ENCODE results near the gene DCBLD1.

Gene DCBLD1

DNA sequence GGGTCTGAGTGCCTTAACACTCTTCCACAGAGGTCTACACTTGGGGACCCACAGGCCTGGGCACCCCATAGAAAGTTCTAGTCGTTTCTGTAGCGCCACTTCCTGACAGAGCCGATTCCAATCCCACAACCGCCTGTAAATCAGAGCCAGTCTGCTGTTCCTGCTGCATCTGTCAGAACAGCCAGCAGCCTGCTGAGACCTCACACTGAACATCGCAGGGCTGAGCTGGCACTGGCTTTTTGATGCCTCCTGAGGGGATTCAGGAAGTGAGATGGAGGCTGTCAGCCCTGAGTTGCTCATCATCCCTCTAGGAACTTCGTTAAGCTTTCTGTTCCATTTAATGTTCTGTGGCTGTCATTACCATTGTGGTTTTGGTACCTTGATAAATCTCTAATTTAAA, 48.9 kb downstream of the DCBLD1 start:
- peak; percentile 61 for DNase-seq (ENCODE audit: low read depth)

DNA sequence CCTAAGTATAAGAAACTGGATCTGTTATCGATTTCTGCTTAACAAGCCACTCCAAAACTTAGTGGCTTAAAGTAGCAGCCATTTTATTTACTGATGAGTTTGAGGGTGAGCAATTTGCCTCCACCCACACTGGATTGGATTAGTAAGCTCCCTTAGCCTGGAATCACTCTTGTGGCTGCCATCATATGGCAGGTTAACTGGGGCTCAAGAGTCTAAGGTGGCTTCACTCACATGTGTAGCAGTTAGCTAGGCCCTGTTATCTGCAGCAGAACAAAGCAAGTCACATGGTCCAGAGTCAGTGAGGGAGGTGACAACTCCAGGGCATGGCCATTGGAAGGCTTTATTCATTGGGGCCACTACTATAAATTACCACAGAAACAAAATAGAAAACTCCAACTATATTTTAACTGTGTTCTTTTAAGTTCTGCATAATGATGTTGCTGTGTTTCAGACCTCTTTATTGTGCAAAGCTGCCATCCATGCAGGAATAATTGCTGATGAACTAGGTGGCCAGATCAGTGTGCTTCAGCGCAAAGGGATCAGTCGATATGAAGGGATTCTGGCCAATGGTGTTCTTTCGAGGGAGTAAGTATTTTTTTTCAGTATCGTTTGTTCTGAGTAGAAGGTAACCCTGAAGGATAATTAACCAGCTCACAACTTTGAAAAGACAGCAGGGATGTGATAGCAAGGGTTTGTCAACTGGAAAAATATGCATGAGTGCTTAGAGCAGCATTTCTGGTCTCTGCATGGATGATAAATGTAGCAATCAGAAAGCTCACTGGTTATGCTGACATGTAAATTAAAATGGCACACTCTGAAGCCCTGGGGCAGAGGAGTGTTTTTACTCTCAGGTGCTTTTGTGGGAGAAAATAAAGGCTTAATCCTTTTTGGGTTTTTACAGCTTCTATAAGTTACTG, 49.6 kb downstream of the DCBLD1 start:
- DNase-seq (ENCODE audit: low read depth): no peak

DNA sequence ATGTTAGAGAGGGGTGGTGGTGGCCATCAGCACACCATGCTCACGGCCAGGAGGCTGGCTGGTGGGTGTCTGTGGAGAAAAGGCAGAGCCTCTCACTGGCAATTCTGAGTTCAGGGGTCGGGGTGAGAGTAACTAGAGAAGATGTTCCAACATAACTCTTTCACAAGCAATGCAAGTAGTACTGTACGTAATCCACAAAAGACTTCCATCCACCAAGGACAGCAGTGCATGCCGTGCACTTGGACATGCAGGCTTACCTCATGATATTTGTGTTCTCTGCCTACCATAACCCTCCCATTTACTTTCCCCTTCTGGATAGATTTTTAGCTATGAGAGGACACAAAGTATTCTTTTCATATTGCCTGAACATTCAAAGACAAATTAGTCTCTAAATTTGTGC, 51.3 kb downstream of the DCBLD1 start:
- no peak for DNase-seq (ENCODE audit: low read depth)

DNA sequence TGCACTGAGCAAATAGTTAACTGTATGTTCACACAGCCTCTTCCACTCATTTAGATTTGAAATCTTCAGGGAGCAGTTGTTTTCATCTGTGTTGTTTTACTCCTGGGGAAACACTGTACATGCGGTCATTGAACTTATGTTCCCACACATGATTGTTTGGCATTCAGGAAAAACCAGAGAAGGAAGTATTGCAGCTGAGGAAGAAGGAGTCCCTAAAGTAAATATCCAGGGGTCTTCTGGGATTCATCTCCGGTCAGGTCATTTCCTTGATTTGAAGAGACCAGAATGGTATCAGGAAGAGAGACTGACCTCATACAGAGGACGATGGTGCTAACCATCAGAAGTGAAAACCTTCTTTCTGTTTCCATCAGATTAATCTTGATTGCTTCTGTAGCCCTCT, 52.5 kb downstream of the DCBLD1 start:
- DNase-seq (ENCODE audit: low read depth): no peak

DNA sequence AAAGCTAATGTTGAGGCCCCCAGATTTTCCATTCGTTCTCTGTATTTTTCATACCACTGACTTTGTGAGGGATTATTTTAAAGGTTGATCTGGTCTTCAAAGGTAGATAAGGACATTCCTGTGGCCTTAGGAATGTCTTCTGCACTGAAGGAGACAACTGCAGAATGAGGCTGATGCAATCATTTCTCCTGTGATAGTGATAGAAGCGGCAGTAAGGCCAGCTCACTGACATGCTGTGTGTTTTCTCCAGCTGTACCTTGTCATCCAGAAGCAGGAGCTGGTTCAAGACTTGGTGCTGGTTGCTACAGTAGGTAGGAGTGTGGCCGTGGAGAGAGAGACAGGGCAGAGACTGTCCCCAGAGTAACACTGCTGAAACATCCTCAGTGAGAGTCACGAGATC, 53.8 kb downstream of the DCBLD1 start:
- no peak for DNase-seq (ENCODE audit: low read depth)

DNA sequence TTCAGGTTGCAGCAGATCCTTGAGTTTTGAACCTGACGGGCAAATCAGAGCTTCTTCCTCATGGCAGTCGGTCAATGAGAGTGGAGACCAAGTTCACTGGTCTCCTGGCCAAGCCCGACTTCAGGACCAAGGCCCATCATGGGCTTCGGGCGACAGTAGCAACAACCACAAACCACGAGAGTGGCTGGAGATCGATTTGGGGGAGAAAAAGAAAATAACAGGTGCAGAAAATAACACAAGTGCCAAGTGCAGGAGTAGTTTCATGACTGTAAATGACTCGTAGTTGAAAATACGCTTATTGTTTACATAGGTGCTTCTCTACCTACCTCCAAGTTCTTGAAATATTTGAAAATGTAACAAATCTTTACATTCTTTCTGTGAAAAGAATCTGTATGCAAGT, 56.1 kb downstream of the DCBLD1 start:
- no peak for DNase-seq (ENCODE audit: low read depth)

DNA sequence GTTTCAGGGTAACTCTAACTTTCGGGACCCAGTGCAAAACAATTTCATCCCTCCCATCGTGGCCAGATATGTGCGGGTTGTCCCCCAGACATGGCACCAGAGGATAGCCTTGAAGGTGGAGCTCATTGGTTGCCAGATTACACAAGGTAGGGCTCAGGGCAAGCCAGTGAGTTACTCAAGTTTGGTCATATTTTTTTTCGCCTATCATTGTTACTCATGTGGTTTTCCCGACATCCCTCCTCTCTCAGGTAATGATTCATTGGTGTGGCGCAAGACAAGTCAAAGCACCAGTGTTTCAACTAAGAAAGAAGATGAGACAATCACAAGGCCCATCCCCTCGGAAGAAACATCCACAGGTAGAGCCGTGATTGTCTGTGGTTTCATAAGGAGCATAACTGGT, 58.2 kb downstream of the DCBLD1 start:
- DNase-seq (ENCODE audit: low read depth): no peak

DNA sequence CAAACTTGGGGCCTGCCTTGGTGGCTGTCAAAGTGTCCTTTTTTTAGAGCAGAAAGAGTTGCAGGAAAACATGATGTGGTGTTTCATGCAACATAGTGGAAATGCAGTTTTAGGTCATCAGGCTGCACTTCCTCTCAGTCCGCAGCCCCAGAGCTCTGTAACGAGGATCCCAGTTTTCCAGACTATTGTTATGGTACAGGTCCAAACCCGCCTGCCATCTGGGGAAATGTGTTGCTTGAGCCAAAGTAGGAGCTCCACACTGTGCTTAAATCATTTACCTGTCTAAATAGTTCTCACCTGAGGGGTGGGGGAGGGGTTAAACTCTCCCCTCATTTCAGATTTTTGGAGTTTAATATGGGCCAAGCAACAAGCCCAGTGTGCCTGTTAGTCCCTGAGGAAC, 60.0 kb downstream of the DCBLD1 start:
- no peak for DNase-seq (ENCODE audit: low read depth)

DNA sequence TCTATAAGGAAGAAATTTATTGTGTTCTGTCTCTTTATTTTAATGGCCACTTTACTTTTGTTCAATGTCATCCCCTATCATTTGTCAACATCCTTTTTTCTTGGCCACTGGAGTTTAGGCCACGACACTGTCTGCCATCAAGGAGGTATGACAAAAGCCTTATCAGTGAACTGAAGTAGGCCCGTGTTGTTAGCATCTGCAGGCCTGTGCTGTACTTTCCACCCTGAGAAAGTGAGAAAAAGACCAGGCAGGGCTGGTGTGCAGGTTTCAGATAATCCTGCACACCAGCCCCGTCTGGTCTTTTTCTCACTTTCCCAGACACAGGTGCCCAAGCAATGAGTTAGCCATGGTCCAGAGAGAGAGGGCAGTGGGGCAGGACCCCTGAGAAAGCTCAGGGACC, 62.2 kb downstream of the DCBLD1 start:
- no peak for DNase-seq (ENCODE audit: low read depth)

DNA sequence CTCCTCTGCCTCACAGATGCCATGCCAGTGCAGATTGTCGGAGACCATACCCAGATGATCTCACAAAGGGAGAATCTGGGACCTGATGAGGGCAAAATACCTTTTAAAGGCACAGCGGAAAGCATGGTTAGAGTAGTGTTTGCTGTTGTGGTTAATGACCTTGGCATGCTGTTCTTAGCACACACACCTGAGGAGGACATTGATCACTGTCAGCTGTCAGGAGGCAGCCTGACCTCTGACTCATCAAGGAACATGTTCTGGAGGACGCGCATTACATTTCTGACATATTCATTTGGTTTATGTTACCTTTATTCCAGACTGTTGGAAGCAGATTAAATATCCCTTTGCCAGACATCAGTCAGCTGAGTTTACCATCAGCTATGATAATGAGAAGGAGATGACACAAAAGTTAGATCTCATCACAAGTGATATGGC, 62.7 kb downstream of the DCBLD1 start:
- DNase-seq (ENCODE audit: low read depth): no peak

DNA sequence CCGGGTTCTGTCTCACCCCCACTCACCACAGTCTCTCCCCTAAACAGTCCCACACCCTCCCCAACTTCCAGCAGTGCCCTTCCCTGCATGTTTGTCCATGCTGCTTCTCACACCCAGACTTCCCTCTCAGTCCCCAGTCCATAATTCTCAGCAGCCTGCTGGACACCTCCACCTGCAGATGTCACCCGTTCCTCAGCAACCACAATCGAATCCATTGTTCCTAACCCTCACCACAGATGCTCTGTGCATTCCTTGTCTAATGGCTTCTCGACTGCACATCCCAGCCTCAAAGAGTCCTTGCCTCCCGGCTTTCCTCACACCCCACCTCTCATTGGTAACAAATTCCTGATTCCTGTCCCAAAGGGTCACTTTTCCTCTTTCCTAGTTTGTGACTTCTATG, 64.2 kb downstream of the DCBLD1 start:
- DNase-seq (ENCODE audit: low read depth): no peak

DNA sequence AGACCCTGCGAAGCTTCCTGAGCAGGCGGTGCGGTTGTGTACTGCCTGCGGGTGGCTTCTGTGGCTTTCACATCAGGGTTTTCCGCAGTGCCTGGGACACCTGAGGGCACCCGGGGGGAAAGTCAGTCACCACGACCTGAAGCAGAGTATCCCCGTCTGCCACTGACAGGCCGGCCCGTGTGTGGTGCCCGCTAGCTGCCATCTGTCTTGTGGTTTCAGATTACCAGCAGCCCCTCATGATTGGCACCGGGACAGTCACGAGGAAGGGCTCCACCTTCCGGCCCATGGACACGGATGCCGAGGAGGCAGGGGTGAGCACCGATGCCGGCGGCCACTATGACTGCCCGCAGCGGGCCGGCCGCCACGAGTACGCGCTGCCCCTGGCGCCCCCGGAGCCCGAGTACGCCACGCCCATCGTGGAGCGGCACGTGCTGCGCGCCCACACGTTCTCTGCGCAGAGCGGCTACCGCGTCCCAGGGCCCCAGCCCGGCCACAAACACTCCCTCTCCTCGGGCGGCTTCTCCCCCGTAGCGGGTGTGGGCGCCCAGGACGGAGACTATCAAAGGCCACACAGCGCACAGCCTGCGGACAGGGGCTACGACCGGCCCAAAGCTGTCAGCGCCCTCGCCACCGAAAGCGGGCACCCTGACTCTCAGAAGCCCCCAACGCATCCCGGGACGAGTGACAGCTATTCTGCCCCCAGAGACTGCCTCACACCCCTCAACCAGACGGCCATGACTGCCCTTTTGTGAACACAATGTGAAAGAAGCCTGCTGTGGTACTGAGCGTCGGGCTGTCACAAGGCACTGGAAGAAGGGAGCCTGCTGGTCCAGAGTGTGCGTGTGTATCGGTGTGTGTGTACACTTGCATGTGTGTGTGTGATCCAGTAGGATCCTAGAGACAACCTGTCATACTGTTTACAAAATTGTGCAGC, 65.5 kb downstream of the DCBLD1 start:
- DNase-seq (ENCODE audit: low read depth): peak; percentile 8

DNA sequence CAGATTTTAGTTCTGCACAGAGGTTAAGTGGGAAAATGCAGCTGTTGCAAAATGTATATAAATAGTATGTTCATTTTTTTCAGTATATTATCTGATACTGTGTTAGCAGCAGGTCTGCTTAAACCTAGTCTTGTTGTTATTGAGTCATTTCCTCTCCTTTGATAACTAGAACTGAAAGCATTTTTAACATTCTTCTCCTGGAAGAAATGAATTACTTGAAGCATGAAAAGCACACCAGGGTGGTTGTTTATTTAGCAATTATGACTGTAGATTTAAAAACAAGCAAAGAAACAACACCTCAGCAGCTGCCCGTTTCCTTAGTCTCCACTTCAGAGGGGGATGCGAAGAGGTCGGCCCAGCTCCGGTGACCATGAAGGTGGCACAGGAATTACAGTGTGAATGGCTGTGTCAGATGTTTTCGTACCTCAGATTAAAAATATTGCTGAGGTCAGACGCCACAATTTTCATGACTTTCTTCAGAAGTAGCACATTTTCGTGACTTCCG, 66.4 kb downstream of the DCBLD1 start:
- DNase-seq (ENCODE audit: low read depth): no peak

DNA sequence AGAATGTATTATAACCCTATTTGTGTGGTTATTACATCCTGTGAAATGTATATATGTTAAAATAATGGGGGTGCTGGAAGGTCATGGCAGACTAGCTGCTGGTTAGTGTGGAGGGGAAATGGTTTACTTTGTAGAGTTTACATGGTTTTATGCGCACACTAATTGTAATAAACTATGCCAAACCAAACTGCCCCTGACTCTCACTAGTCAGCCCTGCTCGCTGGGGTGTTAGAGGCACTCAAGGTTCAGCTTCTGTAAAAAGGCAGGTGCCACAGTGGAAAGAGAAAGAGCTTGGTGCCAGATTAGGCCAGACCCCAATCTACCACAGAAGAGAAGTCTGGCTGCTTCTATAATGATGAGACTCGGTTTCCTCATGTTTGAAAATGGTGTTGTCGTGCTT, 67.1 kb downstream of the DCBLD1 start:
- DNase-seq (ENCODE audit: low read depth): no peak

DNA sequence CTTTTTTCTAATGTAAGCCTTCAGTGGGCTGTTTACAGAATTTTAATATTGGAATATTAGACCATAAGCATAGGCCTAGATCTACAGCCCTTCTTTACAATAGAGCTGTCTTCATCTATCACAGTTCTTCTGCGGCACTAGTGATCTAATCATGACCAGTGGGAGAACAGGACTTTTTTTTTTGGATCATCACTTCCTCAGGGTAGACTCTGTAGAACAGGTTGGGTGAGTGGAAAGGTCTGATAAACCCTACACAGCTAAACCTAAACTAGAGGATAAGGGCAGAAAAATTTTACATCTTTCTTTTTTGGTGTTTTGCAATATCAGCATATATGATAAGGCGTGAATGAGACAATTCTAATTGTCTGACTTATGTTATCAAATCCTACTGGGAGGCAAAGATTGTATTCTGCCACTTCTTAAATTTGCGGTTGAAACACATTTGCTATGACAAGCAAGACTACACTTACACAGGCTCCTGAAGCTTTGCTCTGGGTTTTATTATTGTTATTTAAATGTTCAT, 67.7 kb downstream of the DCBLD1 start:
- DNase-seq (ENCODE audit: low read depth): no peak

DNA sequence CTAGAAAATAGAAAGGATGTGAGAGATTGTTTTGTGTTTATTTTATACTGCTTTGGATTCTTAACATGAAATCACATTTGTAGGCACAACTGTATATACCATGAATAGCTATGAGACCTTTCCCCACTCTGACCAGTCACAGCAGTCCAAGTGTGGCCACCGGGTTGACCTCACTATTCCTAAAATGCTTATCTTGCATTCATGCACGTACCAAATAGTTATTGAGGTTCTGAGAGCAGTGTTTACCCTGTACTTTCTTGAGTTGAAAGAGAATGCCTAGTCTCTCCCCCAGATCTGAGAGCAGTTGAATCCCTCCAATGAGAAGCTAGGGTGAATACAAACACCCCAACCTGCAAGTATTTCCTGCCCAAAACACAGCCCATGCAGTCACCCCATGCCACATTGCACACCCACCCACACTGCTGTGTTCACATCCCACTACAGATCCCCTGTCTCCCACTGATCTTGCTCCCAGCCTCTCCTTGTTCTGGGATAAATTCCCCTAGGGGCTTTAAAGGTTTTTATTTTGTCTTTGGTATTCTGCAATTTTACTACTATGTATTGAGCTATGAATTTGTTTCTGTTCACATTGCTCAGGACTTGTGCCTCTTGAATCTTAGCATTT, 68.3 kb downstream of the DCBLD1 start:
- no peak for DNase-seq (ENCODE audit: low read depth)

DNA sequence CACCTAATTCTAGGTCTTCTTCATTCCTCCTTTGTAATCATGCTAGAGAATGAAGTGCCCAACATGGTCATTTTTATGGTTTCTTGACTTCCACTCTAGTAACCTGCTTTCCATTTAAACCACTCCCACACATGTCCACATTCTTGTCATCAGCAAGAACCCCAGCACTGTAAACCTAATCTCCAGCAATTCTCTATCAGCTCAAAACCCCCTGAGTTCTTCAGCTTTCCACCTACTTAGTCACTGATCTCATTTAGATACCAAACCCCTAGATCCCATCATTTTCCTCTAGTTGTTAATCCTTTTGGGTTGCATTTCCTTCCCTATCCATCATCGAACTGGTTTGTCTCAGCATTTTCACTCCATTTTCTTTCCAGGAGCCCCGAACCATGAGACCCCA, 70.1 kb downstream of the DCBLD1 start:
- no peak for DNase-seq (ENCODE audit: low read depth)

DNA sequence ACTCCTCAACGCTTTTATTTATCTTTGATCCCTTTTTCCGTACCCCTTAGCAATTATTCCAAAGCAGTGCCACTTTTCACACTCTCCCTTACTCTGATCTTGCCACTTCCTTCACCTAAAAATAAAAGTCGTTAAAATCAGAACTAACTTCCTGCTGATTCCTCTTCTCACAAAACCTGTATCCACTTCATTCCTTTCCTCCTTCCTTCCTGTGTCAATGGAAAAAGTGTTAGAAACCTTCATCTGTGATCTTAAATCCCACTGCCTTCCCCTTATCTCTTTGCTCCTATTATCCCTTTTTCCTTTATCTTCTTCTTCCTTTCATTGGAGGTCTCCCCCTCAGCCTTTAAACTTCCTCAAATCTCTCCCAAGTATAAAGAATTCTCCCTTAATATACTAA, 70.7 kb downstream of the DCBLD1 start:
- no peak for DNase-seq (ENCODE audit: low read depth)

DNA sequence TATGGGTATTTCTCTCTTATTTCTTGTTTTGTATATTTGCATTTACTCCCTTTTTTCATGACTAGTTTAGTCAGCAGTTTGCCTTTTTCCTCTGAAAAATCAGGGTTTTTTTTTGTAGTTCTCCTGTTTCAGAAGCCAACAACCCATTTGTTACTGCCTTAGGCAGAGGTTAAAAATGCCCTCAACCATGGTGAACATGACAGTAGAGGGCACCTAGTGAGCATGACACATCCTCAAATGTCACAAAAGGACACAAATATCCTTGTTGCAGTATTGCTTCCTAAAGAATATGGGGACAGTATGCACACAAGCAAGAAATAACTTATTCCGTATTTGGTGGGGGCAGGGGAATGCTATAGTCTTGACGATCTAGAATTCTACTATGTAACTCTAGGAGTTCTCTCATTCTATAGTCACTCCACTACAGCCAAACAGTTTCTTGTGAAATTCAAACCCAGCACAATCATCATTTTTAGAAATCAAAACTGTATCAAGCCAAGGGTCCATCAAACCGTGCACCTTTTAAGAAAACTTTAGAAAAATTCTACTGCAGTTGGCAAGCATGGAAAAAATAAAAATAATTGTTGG, 72.9 kb downstream of the DCBLD1 start:
- DNase-seq (ENCODE audit: low read depth): no peak

DNA sequence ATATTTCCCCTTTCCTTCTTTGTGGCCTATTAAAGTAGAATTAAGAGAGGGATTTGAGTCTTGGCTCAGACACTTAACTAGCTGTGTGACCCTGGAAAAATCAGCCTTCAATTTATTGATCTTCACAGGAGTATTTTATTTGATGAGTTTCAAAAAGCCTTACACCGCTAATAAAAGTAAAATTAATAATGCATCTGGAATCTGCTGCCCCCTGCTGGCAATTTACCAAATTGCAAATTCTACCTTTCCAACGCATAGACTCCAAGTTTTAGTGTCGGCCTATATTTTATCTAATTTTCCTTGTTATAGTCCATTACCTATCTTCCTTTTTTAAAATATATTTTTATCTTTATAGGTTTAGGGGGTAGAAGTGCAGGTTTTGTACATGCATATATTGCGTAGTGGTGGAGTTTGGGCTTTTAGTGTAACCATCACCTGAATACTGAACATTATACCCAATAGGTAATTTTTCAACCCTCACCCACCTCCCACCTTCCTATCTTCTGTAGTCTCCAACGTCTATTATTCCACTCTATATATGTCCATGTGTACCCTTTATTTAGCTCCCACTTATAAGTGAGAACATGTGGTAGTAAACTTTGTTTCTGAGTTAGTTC, 73.5 kb downstream of the DCBLD1 start:
- DNase-seq (ENCODE audit: low read depth): peak; percentile 17

DNA sequence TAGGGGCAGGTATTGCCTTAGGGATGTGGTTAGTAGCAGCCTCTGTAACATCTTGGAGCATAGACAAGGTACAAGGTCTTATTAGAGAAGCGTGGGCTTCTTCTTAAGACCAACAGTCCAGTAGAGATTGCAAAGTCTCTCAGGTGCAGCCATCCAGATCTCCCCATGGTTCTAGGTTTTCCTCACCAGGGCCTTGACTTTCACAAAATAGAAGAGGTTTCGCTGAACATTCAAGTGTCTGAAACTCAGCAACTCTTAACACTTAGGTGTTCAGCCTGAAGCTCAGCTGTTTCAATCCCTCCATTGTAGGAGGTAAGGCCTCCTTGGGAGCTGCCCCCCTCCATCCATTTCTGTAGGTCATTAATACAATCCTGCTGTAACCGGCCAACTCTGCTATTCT, 75.5 kb downstream of the DCBLD1 start:
- DNase-seq (ENCODE audit: low read depth): no peak

All from stromal cell of bone marrow (primary cell).